Calu3 (cell line): ENCODE measurements around the gene AP3S1. TPM values are rescaled to one million over a fixed set of nuclear protein-coding genes. Genes with fewer than 3 reads are reported as not detected.
"Not testable (repeated sequence)": the region's sequence is repeated elsewhere in the genome, so short reads cannot be mapped to it uniquely, and the experiment has no call there.

ENCODE experiments used
- BruUV-seq: library from RNA; stranded (reverse); fragments of 400-500 nt; replicated peaks from 2 replicates; lab custom pipeline; 2021; lab: Mats Ljungman, UMichigan
- CTCF ChIA-PET: fragments of 300-600 bp; sonication (Branson Sonifier 250); formaldehyde crosslinking; loops from one replicate; lab custom pipeline; 2022; ENCODE audit warnings: antibody characterized with exemption; lab: Charles Lee
- DNase-seq: peaks from one replicate; pipeline ENCODE4 v3.0.0; 2022
- H3K27ac Mint-ChIP-seq: one replicate; pipeline ENCODE4 v1.8.0; 2022; ENCODE audit warnings: mixed read lengths; ENCODE audit not compliant: unreplicated experiment
- H3K27me3 Mint-ChIP-seq: one replicate; pipeline ENCODE4 v1.8.0; 2022; ENCODE audit warnings: mixed read lengths; ENCODE audit not compliant: unreplicated experiment
- H3K36me3 Mint-ChIP-seq: one replicate; pipeline ENCODE4 v1.8.0; 2022; ENCODE audit warnings: mild to moderate bottlenecking, moderate library complexity, mixed read lengths; ENCODE audit not compliant: insufficient read depth, unreplicated experiment
- H3K4me1 Mint-ChIP-seq: one replicate; pipeline ENCODE4 v1.8.0; 2022; ENCODE audit warnings: mild to moderate bottlenecking, low read depth, mixed read lengths; ENCODE audit not compliant: unreplicated experiment
- H3K4me3 Mint-ChIP-seq: one replicate; pipeline ENCODE4 v1.8.0; 2022; ENCODE audit warnings: mild to moderate bottlenecking, low read depth, moderate library complexity, mixed read lengths; ENCODE audit not compliant: unreplicated experiment
- H3K9me3 Mint-ChIP-seq: one replicate; pipeline ENCODE4 v1.8.0; 2022; ENCODE audit warnings: low read depth, mixed read lengths; ENCODE audit not compliant: unreplicated experiment
- intact Hi-C: fragments of 100-400 bp; cut with micrococcal nuclease; formaldehyde crosslinking; loops from one replicate; pipeline ENCODE4 v1.10.0; 2022; ENCODE audit not compliant: unreplicated experiment
- total RNA-seq: library from RNA; stranded (reverse); gene quantifications from 2 replicates; pipeline ENCODE4 v1.2.3, GENCODE V29; 2022
- TF ChIP-seq, protein P1 (sequence below): fragments of 200-600 bp; IDR thresholded peaks from one replicate; pipeline ENCODE4 v1.8.0; 2022; ENCODE audit warnings: antibody characterized with exemption; ENCODE audit not compliant: unreplicated experiment

Gene AP3S1
- total RNA-seq, 1 experiment from 2014 or later, result 101 TPM

DNA sequence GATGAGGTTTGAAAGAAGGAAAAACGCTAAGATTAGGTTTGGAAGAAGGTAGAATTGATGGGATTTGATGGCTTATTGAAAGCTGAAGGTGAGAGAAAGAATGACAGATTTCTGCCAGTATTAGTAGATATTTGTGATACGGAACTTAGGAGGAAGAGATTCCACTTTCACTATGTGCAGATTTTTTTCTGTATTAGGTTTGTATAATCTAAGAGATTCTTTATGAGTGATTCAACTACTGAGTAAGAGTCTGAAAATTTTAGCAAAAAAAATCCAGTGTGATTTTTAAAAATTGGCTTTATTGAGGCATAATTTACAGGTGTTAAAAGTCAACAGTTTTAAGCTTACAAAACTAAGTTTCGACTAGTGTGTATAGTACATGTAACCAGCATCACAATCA lies 54.1 kb downstream of the AP3S1 start:
- CTCF ChIA-PET, result no interaction called here

DNA sequence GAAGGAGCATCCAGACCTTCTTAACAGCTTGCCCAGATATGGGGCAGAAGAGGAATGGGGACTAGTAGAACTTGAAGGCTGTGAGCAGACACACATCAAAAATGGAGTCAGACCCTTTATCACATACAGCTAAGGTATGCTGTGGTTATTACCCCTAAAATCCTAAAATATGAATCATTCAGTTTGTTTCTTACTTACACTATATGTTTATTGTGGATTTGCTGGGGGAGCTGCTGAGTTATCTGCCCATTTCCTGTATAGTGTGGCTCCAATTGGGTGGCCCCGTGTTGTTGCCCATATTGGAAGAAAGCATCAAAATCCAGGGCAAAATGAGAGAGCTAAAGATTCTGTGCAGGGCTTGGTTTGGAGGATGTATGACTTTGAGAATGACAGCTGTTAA lies 56.9 kb downstream of the AP3S1 start:
- Mint-ChIP-seq H3K4me3 (no peak overlapping the region), H3K9me3 (no peaks in the 10 kb centered on the region), H3K4me1 (peaks cover 9% of the 10 kb centered on the region), H3K27me3 (no peaks in the 10 kb centered on the region), H3K27ac (no peak overlapping the region), H3K36me3 (peaks cover 5% of the 10 kb centered on the region)
- no TSS peak for BruUV-seq
- intact Hi-C loops, result no loop called here
- no peak for DNase-seq
- TF ChIP-seq, protein P1, sequence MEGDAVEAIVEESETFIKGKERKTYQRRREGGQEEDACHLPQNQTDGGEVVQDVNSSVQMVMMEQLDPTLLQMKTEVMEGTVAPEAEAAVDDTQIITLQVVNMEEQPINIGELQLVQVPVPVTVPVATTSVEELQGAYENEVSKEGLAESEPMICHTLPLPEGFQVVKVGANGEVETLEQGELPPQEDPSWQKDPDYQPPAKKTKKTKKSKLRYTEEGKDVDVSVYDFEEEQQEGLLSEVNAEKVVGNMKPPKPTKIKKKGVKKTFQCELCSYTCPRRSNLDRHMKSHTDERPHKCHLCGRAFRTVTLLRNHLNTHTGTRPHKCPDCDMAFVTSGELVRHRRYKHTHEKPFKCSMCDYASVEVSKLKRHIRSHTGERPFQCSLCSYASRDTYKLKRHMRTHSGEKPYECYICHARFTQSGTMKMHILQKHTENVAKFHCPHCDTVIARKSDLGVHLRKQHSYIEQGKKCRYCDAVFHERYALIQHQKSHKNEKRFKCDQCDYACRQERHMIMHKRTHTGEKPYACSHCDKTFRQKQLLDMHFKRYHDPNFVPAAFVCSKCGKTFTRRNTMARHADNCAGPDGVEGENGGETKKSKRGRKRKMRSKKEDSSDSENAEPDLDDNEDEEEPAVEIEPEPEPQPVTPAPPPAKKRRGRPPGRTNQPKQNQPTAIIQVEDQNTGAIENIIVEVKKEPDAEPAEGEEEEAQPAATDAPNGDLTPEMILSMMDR, result no peak
- CTCF ChIA-PET, result no interaction called here

More for the DNA sequence above, 54.1 kb downstream of the AP3S1 start:
- H3K27me3 Mint-ChIP-seq, result no peaks in the 10 kb centered on the region
- H3K4me1 Mint-ChIP-seq, result peaks cover 9% of the 10 kb centered on the region
- no peak for DNase-seq
- H3K9me3 Mint-ChIP-seq, result no peaks in the 10 kb centered on the region
- no peak overlapping the region for H3K27ac Mint-ChIP-seq
- TF ChIP-seq, protein P1, result no peak
- BruUV-seq, result no TSS peak
- H3K36me3 Mint-ChIP-seq, result peaks cover 5% of the 10 kb centered on the region
- no peak overlapping the region for H3K4me3 Mint-ChIP-seq
- intact Hi-C loops, result no loop called here

DNA sequence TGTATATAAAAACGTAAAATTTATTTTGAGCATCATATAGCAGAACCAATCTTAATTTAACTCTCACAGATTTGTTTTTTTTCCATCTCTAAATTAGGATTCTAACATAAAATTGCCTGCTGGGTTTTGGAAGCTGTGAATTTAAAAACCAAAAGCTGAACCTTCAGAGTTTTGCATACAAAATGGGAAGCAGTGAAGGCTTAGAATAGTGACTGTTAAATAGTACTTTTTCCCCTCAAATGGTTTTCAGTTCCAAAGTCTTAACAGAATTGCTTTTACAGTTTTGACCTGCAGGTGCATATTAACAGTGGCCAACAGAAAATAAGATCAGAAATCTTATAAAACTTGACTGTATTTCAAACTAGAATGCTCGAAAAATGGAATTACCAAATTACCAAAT lies 65.4 kb downstream of the AP3S1 start:
- intact Hi-C loops, result no loop called here
- Mint-ChIP-seq H3K4me3 (no peak overlapping the region), H3K4me1 (no peaks in the 10 kb centered on the region), H3K9me3 (no peaks in the 10 kb centered on the region), H3K27ac (no peak overlapping the region), H3K36me3 (no peaks in the 10 kb centered on the region), H3K27me3 (no peaks in the 10 kb centered on the region)
- DNase-seq, result no peak
- CTCF ChIA-PET, result no interaction called here
- BruUV-seq, result no TSS peak
- TF ChIP-seq, protein P1, result no peak

DNA sequence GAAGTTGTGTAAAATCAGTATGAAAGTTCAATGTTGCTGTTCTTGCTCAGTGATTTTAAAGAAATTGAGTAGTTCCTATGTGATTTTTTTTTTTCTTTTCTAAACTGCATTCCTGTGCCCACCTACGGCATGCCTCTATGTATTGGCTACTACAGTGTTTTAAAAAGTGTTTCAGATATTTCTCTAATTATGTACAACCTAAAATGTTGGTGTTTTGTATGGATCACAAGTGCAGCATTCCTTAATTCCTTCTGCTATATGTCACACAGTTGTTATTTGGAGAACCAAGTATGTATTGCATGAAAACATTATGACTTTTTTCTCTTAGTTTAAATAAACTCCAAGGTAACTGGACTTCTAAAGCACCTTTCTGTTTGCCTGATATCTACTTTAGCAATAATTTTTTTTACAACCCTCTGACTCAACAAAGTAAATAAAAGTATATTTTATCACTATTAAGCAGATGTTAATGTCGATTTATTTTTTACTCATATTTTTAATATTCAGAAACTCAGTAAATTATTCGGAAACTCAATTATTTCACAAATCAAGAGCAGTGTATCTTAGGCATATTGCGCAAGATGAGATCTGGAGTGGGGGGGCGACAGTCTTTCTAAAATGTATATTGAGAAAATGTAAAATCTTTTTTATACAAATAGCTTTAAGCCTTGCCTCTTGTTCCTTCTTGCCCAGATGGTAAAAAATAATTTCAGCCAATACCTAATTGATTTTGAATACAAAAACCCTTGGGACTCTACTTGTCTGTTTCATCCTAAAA lies 72.1 kb downstream of the AP3S1 start:
- H3K4me3 Mint-ChIP-seq, H3K9me3 Mint-ChIP-seq, H3K27me3 Mint-ChIP-seq, DNase-seq, intact Hi-C loops, H3K36me3 Mint-ChIP-seq, H3K4me1 Mint-ChIP-seq, CTCF ChIA-PET, H3K27ac Mint-ChIP-seq: not testable (repeated sequence)
- BruUV-seq, result TSS peak; percentile 70

DNA sequence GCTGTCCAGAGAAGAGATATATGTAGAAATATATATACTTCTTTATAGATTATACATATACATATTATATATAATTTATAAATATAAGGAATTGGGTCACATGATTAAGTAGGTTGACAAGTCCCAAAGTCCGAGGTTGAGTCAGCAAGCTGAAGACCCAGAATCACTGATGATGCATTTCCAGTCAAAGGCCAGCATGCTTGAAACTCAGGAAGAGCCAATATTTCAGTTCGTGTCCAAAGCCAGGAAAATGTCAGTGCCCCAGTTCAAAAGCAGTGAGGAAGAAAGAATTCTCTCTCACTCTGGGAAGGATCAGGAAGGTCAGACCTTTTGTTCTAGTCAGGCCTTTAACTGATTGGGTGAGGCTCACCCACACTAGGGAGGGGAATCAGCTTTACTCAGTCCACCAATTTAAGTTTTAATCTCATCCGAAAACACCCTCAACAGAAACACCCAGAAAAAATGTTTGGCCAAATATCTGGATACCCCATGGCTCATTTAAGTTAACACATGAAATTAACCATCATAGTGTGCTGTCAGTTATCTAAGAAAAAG lies 78.5 kb downstream of the AP3S1 start:
- no peaks in the 10 kb centered on the region for H3K27me3 Mint-ChIP-seq
- H3K4me1 Mint-ChIP-seq, result no peaks in the 10 kb centered on the region
- CTCF ChIA-PET, result no interaction called here
- TF ChIP-seq, protein P1, result no peak
- H3K4me3 Mint-ChIP-seq, result no peak overlapping the region
- H3K27ac Mint-ChIP-seq, result no peak overlapping the region
- intact Hi-C loops, result no loop called here
- BruUV-seq, result no TSS peak
- H3K9me3 Mint-ChIP-seq, result peaks cover 3% of the 10 kb centered on the region
- DNase-seq, result no peak
- H3K36me3 Mint-ChIP-seq, result no peaks in the 10 kb centered on the region

DNA sequence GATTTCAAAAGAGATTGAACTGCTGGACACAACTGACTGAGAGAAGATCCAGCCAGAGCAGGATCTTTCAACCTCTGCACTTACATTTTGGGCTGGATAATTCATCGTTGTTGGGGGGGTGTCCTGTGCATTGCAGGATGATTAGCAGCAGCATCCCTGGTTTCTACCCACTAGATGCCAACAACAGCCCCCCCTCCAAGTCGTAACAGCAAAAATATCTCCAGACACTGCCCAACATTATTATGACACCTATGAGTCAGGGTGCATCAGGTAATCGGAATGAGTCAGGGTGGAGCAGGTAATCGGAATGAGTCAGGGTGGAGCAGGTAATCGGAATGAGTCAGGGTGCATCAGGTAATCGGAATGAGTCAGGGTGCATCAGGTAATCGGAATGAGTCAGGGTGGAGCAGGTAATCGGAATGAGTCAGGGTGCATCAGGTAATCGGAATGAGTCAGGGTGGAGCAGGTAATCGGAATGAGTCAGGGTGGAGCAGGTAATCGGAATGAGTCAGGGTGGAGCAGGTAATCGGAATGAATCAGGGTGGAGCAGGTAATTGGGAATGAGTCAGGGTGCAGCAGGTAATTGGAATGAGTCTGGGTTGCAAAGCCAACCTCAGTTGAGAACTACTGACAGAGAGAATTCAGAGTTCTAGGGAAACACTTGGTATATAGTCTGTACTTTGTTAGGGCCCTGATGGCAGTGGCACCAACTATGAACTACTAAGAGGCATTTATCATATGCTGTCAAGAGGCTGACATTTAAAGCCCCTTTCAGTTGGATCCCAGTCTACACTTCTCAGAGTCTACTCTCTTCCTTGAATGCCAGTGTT lies 87.1 kb downstream of the AP3S1 start:
- intact Hi-C loops, H3K4me1 Mint-ChIP-seq, H3K27ac Mint-ChIP-seq, BruUV-seq, CTCF ChIA-PET, H3K27me3 Mint-ChIP-seq, H3K9me3 Mint-ChIP-seq, H3K4me3 Mint-ChIP-seq: not testable (repeated sequence)
- peaks cover 12% of the 10 kb centered on the region for H3K36me3 Mint-ChIP-seq
- DNase-seq, result peak; percentile 20
